WTC11 (cell line): ENCODE measurements around the gene CSTPP1. TPM values are rescaled to one million over a fixed set of nuclear protein-coding genes. Genes with fewer than 3 reads are reported as not detected.

Experiments
- ATAC-seq: fragments of 200-7000 bp; cut with Tn5 transposase; 2 replicates; pipeline ENCODE4 v1.10.0; 2021; ENCODE audit warnings: mild to moderate bottlenecking, moderate library complexity
- CTCF ChIA-PET: fragments of 300-600 bp; sonication (Branson Sonifier 250); formaldehyde crosslinking; loops from one replicate; lab custom pipeline; 2021; ENCODE audit warnings: antibody characterized with exemption; lab: Charles Lee
- POLR2A ChIA-PET: fragments of 350-600 bp; sonication (Branson Sonifier 250); formaldehyde crosslinking; loops from one replicate; lab custom pipeline; 2021; ENCODE audit warnings: antibody characterized with exemption; lab: Charles Lee
- DNase-seq: peaks from one replicate; pipeline ENCODE4 v3.0.0; 2021; ENCODE audit warnings: low spot score
- H3K27ac Mint-ChIP-seq: 2 replicates; pipeline ENCODE4 v1.8.0; 2021; ENCODE audit warnings: mixed read lengths
- H3K27me3 Mint-ChIP-seq: 2 replicates; pipeline ENCODE4 v1.8.0; 2021; ENCODE audit warnings: low read depth, mild to moderate bottlenecking, moderate library complexity, mixed read lengths
- H3K36me3 Mint-ChIP-seq: 2 replicates; pipeline ENCODE4 v1.8.0; 2021; ENCODE audit warnings: mixed read lengths
- H3K4me1 Mint-ChIP-seq: 2 replicates; pipeline ENCODE4 v1.8.0; 2022; ENCODE audit warnings: mixed read lengths
- H3K4me3 Mint-ChIP-seq: 2 replicates; pipeline ENCODE4 v1.8.0; 2021; ENCODE audit warnings: mild to moderate bottlenecking, moderate library complexity, mixed read lengths
- H3K9me3 Mint-ChIP-seq: 2 replicates; pipeline ENCODE4 v1.8.0; 2021; ENCODE audit warnings: mixed read lengths
- ARID4B ChIP-seq: sonication (generic); formaldehyde crosslinking; IDR thresholded peaks from 2 replicates; pipeline ENCODE4 v1.8.0; 2023; ENCODE audit warnings: missing genetic modification reagents, mild to moderate bottlenecking, borderline replicate concordance
- ATF6 ChIP-seq: sonication (generic); formaldehyde crosslinking; IDR thresholded peaks from 2 replicates; pipeline ENCODE4 v1.8.1; 2023; ENCODE audit warnings: mild to moderate bottlenecking, missing genetic modification reagents
- E2F4 ChIP-seq: sonication (generic); formaldehyde crosslinking; IDR thresholded peaks from 2 replicates; pipeline ENCODE4 v1.8.1; 2022; ENCODE audit warnings: low read depth, mild to moderate bottlenecking, moderate library complexity, missing genetic modification reagents, borderline replicate concordance
- ELF4 ChIP-seq: sonication (generic); formaldehyde crosslinking; IDR thresholded peaks from 2 replicates; pipeline ENCODE4 v1.8.1; 2022; ENCODE audit warnings: low read depth, mild to moderate bottlenecking, moderate library complexity, missing genetic modification reagents
- GABPB1 ChIP-seq: sonication (generic); formaldehyde crosslinking; IDR thresholded peaks from 2 replicates; pipeline ENCODE4 v1.8.1; 2023; ENCODE audit warnings: mild to moderate bottlenecking, missing genetic modification reagents
- MXD4 ChIP-seq: fragments of 250-450 bp; sonication (Bioruptor Pico); IDR thresholded peaks from 2 replicates; pipeline ENCODE4 v1.8.0; 2021; ENCODE audit warnings: mild to moderate bottlenecking, moderate library complexity, borderline replicate concordance
- NFATC4 ChIP-seq: fragments of 250-450 bp; sonication (Bioruptor Pico); IDR thresholded peaks from 2 replicates; pipeline ENCODE4 v1.9.0; 2021; ENCODE audit warnings: mild to moderate bottlenecking
- NFE2L1 ChIP-seq: sonication (generic); formaldehyde crosslinking; IDR thresholded peaks from 2 replicates; pipeline ENCODE4 v1.8.1; 2023; ENCODE audit warnings: missing genetic modification reagents
- NFYB ChIP-seq: sonication (generic); formaldehyde crosslinking; conservative IDR thresholded peaks from 2 replicates; pipeline ENCODE4 v1.8.0; 2022; ENCODE audit warnings: low read depth, missing genetic modification reagents
- NR2C2 ChIP-seq: sonication (generic); formaldehyde crosslinking; IDR thresholded peaks from 2 replicates; pipeline ENCODE4 v1.8.0; 2022; ENCODE audit warnings: mild to moderate bottlenecking, missing genetic modification reagents
- STAT6 ChIP-seq: sonication (generic); formaldehyde crosslinking; conservative IDR thresholded peaks from 2 replicates; pipeline ENCODE4 v1.8.1; 2023; ENCODE audit warnings: mild to moderate bottlenecking, low read depth, missing genetic modification reagents, moderate library complexity
- TCF7 ChIP-seq: sonication (generic); formaldehyde crosslinking; IDR thresholded peaks from 2 replicates; pipeline ENCODE4 v1.8.0; 2022; ENCODE audit warnings: mild to moderate bottlenecking, low read depth, missing genetic modification reagents, moderate library complexity
- TP53 ChIP-seq: sonication (generic); formaldehyde crosslinking; IDR thresholded peaks from 2 replicates; pipeline ENCODE4 v1.8.1; 2023; ENCODE audit warnings: mild to moderate bottlenecking, missing genetic modification reagents
- USF1 ChIP-seq: sonication (generic); formaldehyde crosslinking; IDR thresholded peaks from 2 replicates; pipeline ENCODE4 v1.8.0; 2022; ENCODE audit warnings: mild to moderate bottlenecking, missing genetic modification reagents
- ZBTB21 ChIP-seq: sonication (generic); formaldehyde crosslinking; IDR thresholded peaks from 2 replicates; pipeline ENCODE4 v1.8.1; 2023; ENCODE audit warnings: mild to moderate bottlenecking, missing genetic modification reagents, borderline replicate concordance
- ZNF232 ChIP-seq: sonication (generic); formaldehyde crosslinking; IDR thresholded peaks from 2 replicates; pipeline ENCODE4 v1.8.0; 2022; ENCODE audit warnings: mild to moderate bottlenecking, missing genetic modification reagents
- ZNF263 ChIP-seq: sonication (generic); formaldehyde crosslinking; IDR thresholded peaks from 2 replicates; pipeline ENCODE4 v1.8.1; 2022; ENCODE audit warnings: low read depth, mild to moderate bottlenecking, moderate library complexity, missing genetic modification reagents
- ZNF532 ChIP-seq: fragments of 250-450 bp; sonication (Bioruptor Pico); IDR thresholded peaks from 2 replicates; pipeline ENCODE4 v1.9.0; 2021; ENCODE audit warnings: mild to moderate bottlenecking, borderline replicate concordance
- total RNA-seq: library from RNA; stranded (reverse); gene quantifications from 3 replicates; pipeline ENCODE4 v1.2.3, GENCODE V29; 2021

CSTPP1 gene
- total RNA-seq, 1 experiment from 2014 or later = 23.6 TPM

GRCh38 chr11:47044119-47044518, 107.6 kb downstream of the CSTPP1 start (continued):
- TF ChIP-seq ARID4B (CRISPR knock-in tag) (no peak), ATF6 (CRISPR knock-in tag) (no peak), NFE2L1 (CRISPR knock-in tag) (no peak), ZBTB21 (CRISPR knock-in tag) (no peak), TP53 (CRISPR knock-in tag) (no peak), NFATC4 (CRISPR knock-in tag) (no peak), ELF4 (no peak), NFYB (no peak), TCF7 (CRISPR knock-in tag) (no peak), E2F4 (CRISPR knock-in tag) (no peak)

- no peaks in the 10 kb centered on the region; the same call in 1 of the 2 replicates for H3K36me3 Mint-ChIP-seq
- no peak overlapping the region for H3K27ac Mint-ChIP-seq
- H3K4me3 Mint-ChIP-seq = no peak overlapping the region
- no peak for TF ChIP-seq USF1 (CRISPR knock-in tag)
- TF ChIP-seq NR2C2 (CRISPR knock-in tag) = no peak
- no peak for TF ChIP-seq MXD4
- H3K4me1 Mint-ChIP-seq = no peaks in the 10 kb centered on the region
- no peaks in the 10 kb centered on the region; the same call in 1 of the 2 replicates for H3K9me3 Mint-ChIP-seq
- ChIA-PET CTCF (no interaction called here), POLR2A (no interaction called here)
- no peaks in the 10 kb centered on the region for H3K27me3 Mint-ChIP-seq
- no peak for DNase-seq
- ATAC-seq = no peak
These were observed 111.4 kb downstream of the CSTPP1 start for GRCh38 chr11:47047972-47048371.

- H3K36me3 Mint-ChIP-seq = no peaks in the 10 kb centered on the region; the same call in 1 of the 2 replicates
- H3K27me3 Mint-ChIP-seq = no peaks in the 10 kb centered on the region
- ChIA-PET POLR2A (interaction anchor here (0.6 to 1.7 kb wide), 2 partner anchors 8 to 20 kb away, joined by 3 to 4 read pairs; no protein-coding TSS in a partner anchor), CTCF (interaction anchor here (1.7 kb wide), 1 partner anchor 103 kb away, joined by 6 read pairs; no protein-coding TSS in a partner anchor)
- DNase-seq = no peak
- no peaks in the 10 kb centered on the region for H3K4me1 Mint-ChIP-seq
- no peaks in the 10 kb centered on the region; the same call in 1 of the 2 replicates for H3K9me3 Mint-ChIP-seq
- no peak overlapping the region for H3K4me3 Mint-ChIP-seq
- H3K27ac Mint-ChIP-seq = no peak overlapping the region
- no peak for ATAC-seq
- TF ChIP-seq ZNF232 (no peak), ZNF532 (CRISPR knock-in tag) (no peak), STAT6 (CRISPR knock-in tag) (no peak), GABPB1 (CRISPR knock-in tag) (no peak), ZNF263 (CRISPR knock-in tag) (no peak)
These were observed 113.7 kb downstream of the CSTPP1 start for GRCh38 chr11:47050284-47050683.
